Measurements from ENCODE around the gene CDK15.
A peak's percentile ranks its signal among the peaks of the same experiment; 100 is the strongest.

- TF ChIP-seq POLR2AphosphoS5 (IDR thresholded peaks at IDR 0.05; ENCODE audit: control insufficient read depth, insufficient read depth, low read depth, low read length) = no peak
- no peak for TF ChIP-seq EZH2 (IDR thresholded peaks at IDR 0.05; ENCODE audit: borderline replicate concordance, low read depth, low read length)
- TF ChIP-seq SMAD1 (IDR thresholded peaks at IDR 0.05; ENCODE audit: low read depth, low read length, partially characterized antibody) = no peak
- TF ChIP-seq EP300 (IDR thresholded peaks at IDR 0.05; ENCODE audit: low read length) = peak; percentile 10; the same call in 1 of the 2 replicates
Observed at GRCh38 chr2:201785135-201785534, 21.2 kb upstream of the CDK15 start.

Data from K562 (cell line).